ENCODE data around the gene ITFG2.
A peak's percentile ranks its signal among the peaks of the same experiment; 100 is the strongest.
"Not testable (repeated sequence)": the region's sequence is repeated elsewhere in the genome, so short reads cannot be mapped to it uniquely, and the experiment has no call there.

The ITFG2 gene

DNA sequence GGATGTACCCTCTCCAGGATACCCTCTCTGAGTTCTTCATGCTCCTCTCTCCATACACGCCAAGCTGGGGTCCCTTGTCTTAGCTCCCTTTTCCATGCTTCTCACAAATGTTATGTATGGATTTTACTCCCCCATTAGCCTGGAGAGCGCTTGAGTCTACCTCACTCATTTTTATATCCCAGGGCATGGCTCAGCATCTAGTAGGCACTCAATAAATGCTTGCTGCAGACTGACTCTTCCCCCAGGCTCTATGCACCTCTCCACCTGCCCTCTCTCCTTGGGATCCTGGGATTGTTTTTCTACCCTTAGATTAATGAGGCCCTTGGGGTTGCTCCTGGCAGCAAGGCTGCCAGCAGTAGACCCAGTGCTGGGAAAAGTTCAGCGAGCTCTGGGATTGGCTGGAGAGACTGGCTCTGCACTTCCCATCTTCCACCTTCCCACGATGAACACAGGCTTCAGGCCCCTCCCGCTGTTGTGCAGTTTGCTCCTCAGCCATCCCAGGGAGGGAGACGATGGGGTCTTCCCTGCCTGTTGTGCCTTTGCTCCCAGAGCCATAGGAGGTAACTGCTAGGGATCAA lies 20.2 kb downstream of the ITFG2 start:
- DNase-seq = no peak

DNA sequence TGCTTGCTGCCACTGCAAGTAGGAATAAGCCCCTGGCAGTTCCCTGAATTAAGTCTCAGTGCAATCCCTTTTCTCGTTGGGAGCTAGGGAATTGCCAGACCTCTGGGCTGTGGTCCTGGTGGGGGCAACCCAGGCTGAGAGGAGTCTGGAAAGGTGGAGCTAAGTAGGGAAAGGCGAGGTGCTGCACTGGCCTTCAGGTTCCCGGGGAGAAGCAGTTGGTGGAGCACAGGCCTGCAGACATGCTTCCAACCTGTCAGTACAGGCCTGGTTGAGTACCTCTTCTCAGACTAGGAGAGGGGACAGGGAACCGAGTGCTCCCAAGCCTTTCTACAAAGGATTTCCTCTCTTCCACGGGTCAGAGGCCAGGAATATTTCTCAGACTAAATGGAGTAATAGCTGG lies 20.9 kb downstream of the ITFG2 start:
- DNase-seq = no peak

DNA sequence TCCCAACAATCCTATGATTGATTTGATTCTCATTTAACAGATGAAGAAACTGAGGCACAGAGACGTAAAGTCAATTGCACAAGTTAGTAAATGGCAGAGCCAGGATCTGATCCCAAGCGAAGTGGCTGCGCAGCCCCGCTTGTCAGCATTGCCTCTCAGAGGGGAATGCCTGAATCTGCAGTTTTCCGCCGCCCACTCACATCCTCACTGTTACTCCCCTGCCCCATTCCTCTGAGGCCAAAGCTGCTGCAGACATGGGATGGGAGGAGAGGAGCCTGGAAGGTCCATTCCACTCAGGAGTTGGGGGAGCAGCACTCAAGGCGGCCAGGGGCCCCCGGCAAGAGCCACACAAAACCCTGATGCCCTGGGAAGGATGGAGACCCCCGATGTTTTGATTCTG lies 21.3 kb downstream of the ITFG2 start:
- DNase-seq = no peak

DNA sequence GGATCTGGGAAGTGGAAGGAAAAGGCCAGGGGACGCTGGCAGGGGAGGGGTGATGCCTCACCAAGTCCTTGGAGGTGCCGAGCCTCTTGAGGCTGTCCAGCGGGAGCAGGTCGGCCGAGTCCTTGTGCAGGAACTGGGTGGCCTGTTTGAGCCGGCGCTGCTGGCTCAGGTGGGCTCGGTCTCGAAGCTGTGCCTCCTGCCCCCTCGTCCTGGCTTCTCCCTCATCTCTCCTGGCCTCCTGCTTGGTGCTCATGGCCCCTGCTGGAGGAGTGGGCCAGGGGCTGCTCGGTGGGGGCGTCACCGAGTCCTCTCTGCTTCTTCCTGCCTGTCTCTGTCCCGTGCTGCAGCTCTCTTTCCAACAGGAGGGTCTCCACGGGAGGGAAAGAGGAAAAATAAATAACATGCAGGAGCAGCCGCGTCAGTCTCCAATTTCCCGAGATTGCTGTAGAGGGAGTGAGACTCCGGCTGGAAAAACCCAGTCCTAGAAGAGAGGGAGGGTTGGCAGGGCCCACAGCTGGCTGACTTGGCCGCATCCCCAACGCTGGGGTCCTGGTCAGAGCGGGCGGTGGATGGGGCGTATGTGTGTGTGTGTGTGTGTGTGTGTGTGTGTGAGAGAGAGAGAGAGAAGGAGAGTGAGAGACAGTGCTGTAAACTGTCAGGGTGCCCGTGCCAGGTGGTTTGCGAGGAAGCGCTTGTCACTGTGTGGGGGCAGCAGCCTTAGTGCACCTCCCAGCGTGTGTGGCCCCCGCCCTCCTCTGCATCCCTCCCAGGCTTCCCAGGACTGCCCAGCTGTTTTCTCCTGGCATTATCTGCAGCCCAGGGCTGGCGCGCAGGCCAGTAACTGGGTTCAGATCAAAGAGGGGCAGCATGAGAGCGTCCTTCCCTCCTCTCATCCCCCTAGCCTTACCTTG lies 22.4 kb downstream of the ITFG2 start, which contains the start of gene NRIP2:
TSS of gene NRIP2 (minus strand) at position 455 of the 911 bp plus-strand sequence. CDS start at position 403, 52 bp downstream.
- no peak for DNase-seq

DNA sequence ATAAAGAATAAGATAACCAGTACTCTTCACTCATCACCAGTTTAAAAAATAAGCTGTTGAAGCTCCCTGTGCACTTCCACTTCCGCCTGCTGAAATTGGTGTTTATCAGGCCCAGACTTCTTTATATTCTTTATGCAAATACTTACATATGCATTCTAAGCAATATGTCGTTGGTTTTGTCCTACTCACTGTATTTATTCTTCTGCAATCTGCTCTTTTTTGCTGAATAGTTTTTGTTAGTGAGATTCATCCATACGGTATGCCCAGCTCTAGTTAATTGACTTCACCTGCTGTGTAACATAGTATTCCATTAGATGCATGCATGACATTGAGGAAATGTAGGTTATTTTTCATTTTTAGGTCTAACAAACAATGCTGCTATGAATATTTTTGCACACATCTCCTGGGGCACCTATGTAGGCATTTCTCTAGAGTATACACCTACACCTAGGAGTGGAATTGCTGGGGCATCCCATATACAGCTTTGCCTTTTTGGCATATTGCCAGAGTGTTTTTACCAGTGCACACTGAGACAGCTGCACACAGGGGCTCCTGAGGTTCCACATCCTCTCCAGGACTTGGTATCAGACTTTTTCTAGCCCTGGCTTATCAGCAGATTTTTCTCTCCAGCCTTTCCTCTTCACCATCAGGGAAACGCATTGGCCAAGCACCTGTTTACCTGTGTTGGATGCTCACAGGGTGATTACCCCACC lies 23.4 kb downstream of the ITFG2 start:
- no peak for DNase-seq

DNA sequence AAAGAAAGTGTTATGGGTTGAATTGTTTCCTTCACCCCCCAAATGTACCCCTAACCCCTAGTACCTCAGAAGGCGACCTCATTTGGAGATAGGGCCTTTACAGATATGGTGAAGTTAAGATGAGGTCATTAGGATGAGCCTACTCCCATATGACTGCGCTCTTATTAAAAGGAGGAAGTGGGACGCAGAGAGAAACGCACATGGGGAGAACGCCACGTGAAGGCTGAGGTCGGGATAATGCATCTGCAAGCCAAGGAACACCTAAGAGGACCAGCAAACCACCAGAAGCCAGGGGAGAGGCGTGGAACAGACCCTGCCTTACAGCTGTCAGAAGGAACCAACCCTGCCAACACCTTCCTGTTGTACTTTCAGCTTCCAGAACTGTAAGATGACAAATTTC lies 24.1 kb downstream of the ITFG2 start:
- no peak for DNase-seq

DNA sequence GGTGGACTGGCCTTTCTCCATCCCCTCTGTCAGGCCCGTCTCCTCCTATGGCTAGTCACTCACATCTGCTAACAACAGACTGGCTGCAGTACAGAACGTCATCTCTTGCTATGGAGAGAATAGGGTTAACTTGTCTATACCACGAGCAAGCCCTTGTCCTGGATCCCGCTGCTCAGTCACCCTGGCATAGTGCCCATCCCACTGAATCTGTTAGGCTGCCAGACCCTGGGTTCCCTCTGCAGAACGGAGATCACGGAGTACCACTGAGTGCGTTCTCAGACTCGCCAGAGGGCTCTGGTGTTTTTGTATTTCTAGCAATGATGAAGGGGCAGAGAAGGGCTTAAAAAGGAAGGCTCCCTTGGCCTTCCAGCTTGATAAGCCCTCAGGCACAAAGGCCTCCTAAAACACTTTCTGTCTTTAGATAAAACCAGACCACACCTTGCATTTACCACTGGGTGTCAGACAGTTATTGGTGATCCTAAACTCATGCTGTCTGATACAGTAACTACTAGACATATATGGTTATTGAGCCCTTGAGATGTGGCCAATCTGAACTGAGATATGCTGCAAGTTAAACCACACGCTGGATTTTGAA lies 28.7 kb downstream of the ITFG2 start:
- DNase-seq = no peak

DNA sequence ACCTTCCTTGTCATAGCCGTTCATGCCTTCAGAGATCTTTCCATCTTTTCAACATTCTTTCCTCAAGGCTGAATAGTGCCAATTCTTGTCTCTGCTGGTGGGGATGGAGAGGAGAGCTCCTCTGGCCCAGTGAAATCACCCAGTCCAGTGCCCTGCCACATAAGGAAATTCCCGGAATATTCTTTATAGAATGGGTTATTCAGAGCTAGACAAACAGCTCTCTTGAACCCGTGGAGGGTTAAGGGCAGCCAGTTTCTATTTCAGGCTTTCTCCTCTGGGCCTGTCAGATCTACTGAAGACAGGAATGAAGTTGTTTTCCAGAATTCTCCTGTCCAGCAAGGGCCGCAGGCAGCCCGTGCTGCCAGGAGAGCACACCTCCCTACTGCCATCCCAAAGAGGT lies 30.5 kb downstream of the ITFG2 start:
- DNase-seq = no peak

DNA sequence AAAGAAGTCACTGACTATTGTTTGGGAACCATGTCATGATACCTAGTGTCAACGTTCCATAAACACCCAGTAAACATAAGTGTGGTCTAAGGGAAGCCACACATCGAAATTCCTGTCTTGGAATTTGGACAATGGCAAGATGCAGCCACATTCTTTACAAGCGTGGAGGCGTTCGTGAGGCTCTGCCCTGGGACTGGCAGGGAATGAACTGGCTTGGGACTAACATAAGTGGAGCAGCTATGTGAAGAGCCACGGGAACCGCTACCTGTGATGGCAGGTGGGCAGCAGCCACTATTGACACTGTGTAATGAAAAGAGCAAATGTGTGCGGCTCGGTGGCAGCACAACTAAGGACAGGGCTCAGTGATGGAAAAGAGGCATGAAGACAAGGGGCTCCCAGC lies 32.3 kb downstream of the ITFG2 start:
- no peak for DNase-seq

DNA sequence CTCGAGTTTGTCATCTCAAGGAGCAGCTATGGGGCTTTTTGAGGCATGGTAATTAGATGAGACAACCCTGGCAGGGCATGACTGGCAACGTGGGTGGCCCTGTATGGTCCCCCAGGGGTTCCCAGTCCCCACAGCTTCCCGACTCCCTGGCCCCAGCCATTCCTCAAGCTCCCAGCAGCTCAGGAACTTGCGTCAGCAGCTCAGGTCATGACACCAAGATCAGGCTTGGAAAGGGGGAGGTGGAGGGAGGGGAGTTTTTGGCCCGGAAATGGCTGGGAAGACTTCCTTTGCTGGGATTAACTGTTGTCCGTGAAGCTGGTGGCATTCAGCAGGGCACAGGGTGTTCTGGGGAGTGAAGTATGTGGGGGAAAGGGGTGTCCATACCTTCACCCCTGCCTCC lies 32.8 kb downstream of the ITFG2 start:
- no peak for DNase-seq

DNA sequence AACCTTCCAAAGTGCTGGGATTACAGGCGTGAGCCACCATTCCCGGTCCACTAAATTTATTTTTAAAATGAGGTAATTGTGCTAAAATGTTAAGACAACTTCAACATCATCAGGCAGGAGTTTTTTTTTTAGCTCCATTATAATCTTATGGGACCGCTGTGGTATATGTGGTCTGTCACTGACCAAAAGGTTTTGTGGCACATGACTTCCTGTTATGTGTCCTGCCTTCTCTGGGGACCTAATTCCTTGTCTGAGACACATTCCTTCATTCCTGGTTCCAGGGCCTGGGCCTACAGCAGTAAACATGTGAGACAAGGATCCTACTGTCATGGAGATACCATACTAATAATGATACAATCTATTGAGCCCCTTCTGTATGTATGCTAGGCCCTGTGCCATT lies 39.5 kb downstream of the ITFG2 start:
- DNase-seq = no peak

DNA sequence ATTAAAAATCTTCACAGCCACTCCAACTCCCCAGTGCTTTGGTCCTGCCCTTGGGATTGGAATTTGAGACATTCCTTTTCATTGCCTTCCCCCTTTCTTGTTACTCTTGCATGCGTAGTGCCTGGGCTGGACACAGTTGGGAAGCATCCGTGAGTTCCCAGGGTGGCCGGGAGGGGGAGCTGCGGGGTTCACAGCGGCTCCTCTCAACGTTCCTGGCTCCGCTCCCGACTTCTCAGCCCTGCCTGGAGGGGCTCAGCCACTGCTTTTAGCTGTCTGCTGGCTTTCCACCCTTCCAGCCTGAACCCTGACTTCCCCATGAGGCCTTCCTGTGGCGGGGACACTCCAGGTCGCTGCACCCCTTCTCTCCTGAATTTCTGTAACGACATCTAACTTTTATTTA lies 41.2 kb downstream of the ITFG2 start:
- peak; percentile 46 for DNase-seq

DNA sequence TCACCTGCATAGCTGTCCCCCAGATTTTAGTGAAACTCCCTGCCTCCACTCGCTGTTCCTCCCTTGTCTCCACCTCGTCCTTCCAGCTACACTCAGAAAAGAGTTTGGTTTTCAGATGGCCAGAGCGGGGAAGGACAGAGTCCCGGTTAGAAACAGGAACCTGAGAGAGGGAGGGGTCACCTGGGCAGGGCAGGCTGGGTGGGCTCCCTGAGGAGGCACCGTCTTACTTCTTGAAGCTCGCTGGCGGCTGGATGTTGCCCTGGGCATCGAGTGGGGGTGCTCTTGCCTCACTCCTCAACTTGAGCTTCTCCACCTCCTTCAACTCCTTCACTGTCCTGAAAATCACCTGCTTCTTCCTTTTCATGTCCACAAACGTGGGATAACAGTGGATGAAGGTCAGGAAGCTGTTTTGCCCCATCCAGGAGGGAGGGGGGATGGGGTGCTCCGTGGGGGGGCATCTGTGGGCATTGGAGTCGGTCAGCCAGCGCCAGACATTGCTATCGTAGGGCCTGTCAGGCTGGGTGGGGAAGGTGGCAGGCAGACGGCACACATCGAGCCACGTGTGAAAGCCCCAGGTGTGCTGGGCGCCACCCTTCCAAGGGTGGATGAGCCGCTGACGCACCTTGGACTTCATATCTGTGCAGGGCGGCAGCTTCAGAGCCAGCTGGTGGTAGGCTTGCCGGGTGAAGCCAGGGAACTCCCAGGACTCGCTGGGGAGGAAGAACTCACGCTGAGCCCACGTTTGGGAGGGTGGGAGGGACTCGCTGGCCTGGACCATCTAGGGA lies 42.4 kb downstream of the ITFG2 start:
- DNase-seq = no peak

DNA sequence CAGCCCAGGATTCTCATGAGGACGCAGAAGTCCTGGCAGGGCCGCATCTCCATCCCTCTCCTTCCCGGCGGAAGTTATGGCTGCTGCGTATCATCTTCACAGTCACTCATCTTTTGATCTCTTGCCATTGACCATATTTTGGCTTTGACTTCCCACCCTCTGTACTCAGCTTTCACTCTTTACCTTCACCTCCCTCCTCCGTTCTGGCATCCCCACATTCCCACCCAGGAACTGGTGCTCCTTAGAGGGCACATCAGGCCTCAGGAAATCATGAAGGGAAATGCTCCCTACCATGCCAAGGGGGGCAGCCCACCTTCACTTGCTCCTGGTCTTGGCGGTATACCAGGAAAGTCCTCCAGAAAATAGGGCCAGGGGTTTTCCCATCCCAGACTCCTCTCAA lies 43.1 kb downstream of the ITFG2 start:
- DNase-seq = no peak

DNA sequence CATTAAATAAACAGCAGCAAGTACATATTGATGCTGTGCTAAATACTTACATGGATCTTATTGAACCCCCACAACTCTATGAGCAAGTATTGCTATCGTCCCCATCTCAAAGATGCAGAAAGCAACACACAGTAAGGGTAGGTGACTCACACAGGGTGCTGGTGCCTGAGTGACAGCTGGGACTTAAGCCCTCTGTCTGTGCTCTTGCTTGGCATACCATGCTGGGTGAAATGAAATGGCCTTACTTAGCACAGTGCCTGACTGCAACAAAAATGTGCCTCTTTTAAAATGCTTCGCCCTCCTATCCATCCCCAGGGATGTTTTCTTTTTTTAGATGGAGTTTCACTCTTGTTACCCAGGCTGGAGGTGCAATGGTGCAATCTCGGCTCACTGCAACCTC lies 43.6 kb downstream of the ITFG2 start:
- DNase-seq = no peak

DNA sequence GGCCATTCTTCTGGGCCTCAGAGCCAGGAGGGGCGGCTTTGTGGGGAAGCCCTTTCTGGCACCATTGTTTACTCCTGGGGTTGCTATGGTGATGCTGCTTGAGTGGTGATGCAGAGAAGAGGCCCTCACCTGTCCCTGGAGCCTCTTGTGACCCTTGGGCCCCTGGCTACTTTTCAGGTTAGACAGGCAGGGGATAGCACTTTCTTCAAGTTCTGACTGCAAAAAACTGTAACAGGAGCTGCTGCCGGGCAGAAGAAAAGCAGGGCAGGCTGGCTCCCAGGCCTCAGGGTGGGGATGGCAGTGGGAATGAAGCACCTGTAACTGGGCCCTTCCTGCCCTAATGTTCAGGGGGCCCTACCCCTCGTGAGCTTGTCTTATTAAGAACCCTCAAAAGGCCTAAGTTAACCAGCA lies 44.6 kb downstream of the ITFG2 start, which contains the start of gene TEX52:
TSS of gene TEX52 (minus strand) at position 19 of the 411 bp plus-strand sequence. CDS start at position 6, 13 bp downstream.
- no peak for DNase-seq

DNA sequence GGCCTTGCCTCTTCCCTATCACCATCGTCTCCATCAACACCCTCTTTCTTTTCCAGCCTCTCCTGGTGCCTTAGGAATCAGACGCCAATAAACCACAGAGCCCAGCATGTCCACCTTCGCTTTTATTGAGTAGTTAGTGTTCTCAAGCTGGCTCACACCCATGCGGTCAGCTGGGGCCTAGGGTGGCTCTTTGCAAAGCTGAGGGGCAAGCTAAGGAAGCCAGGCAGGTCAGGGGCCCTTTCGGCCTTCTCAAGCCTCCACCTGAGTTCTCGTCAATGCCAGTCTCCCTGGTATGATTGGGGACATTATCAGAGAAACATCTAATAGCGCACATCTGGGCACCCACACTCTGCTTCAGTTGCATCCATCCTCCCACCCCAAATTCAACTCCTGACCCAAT lies 45.1 kb downstream of the ITFG2 start:
- no peak for DNase-seq

DNA sequence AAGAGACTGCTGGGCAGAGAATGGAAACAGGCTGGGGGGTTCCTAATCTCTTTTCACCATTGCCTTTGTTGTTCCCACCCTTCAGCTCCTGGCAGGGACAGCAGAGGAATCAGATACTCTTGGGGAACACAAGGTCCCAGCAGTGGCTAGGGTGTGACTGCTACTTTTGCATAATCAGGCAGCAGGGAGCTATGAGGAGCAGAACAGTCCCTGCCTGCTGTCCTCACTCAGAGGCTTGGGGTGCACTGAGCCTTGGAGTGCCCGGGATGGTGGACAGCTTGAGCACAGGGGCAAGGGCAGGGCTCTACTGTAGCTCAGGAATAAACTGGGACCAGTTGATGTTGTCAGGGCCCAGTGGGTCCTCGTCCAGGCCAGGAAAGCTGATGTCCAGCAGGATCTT lies 45.9 kb downstream of the ITFG2 start:
- no peak for DNase-seq

DNA sequence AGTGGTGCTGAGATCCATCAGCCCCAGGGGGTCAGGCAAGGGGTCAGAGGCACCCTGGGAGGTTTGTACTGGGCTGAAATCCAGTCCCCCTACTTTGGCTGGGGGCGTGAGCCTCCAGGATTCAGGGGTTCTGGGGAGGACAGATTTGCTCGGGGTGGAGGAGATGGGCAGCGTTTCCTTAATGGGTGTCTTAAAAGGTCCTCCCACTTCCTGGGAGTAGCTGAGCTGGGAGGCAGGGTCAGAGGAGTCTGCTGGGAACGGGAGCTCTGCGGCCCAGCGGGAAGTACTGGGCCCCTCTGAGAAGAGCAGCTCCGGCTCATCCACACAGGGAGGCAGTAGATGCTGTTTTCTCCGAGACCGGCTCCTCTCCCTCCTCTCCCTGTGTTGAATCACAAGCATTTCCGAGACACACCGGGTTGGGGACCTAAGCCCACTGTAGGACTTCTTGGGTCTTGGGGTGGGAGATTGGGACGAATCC lies 46.5 kb downstream of the ITFG2 start:
- DNase-seq = no peak

DNA sequence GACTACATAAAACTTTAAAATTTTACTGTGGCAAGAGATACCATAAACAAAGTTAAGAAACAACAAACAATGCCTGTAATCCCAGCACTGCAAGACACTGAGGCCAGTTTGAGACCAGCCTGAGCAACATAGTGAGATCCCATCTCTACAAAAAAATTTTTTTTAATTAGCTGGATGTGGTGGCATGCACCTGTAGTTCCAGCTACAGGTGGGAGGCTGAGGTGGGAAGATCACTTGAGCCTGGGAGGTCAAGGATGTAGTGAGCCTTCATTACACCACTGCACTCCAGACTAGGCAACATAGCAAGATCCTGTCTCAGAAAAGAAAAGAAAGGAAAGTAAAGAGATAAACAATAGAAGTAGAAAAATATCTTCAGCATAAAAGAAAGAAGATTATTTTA lies 47.7 kb downstream of the ITFG2 start:
- no peak for DNase-seq

DNA sequence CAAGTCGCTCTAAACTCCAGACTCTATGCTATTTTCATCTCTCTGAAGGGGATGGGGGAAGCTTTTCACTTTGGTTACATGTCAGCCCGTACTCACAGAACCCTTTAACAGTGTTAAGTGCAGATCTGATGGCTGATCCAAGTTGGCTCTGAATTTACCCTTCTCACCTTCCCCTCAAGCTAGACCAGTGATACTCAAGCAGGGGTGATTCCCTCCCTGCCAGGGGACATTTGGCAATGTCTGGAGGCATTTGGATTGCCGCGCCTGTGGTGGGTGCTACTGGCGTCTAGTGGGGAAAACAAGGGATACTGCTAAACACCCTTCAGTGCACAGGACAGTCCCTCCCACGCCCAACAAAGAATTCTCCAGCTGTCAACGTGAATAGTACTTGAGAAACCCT lies 50.4 kb downstream of the ITFG2 start:
- no peak for DNase-seq

DNA sequence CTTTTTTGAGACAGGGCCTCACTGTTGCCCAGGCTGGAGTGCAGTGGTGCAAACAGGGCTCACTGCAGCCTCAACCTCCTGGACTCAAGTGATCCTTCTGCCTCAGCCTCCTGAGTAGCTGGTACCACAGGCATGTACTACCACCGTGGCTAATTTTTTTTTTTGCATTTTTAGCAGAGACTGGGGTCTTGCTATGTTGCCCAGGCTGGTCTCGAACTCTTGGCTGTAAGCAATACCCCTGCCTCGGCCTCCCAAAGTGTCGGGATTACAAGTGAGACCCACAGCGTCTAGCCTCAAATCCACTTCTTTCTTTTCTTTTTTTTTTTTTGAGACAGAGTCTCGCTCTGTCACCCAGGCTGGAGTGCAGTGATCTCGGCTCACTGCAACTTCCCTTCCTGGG lies 50.9 kb downstream of the ITFG2 start:
- DNase-seq = not testable (repeated sequence)
